ENCODE measurements around the gene GTPBP3.
A peak's percentile ranks its signal among the peaks of the same experiment; 100 is the strongest.

GTPBP3 gene

GRCh38 chr19:17309965-17310461 is 27.3 kb upstream of the GTPBP3 start:
- no peak for DNase-seq

- no peak for DNase-seq
Measured at GRCh38 chr19:17311455-17312188, 25.7 kb upstream of the GTPBP3 start.

- no peak for DNase-seq
Measured at GRCh38 chr19:17312189-17313113, 24.9 kb upstream of the GTPBP3 start.

GRCh38 chr19:17314007-17314593 is 23.3 kb upstream of the GTPBP3 start:
- DNase-seq: no peak

GRCh38 chr19:17318966-17319365 is 18.4 kb upstream of the GTPBP3 start:
- DNase-seq: no peak

- no peak for DNase-seq
Measured at GRCh38 chr19:17319473-17320238, 17.7 kb upstream of the GTPBP3 start.

- DNase-seq: no peak
Measured at GRCh38 chr19:17320435-17320834, 16.9 kb upstream of the GTPBP3 start.

GRCh38 chr19:17321655-17322489 is 15.5 kb upstream of the GTPBP3 start:
- DNase-seq: no peak

- DNase-seq: no peak
Measured at GRCh38 chr19:17322854-17323253, 14.5 kb upstream of the GTPBP3 start.

GRCh38 chr19:17323300-17323963 is 13.9 kb upstream of the GTPBP3 start:
- DNase-seq: no peak

GRCh38 chr19:17323964-17324332 is 13.4 kb upstream of the GTPBP3 start:
- peak; percentile 24 for DNase-seq

GRCh38 chr19:17324357-17325114 is 12.8 kb upstream of the GTPBP3 start:
- no peak for DNase-seq

- DNase-seq: no peak
Measured at GRCh38 chr19:17325133-17325532, 12.2 kb upstream of the GTPBP3 start.

GRCh38 chr19:17325881-17326594 is 11.3 kb upstream of the GTPBP3 start:
- no peak for DNase-seq

- no peak for DNase-seq
Measured at GRCh38 chr19:17326595-17326966, 10.8 kb upstream of the GTPBP3 start.

GRCh38 chr19:17327068-17327653 is 10.2 kb upstream of the GTPBP3 start:
- no peak for DNase-seq

GRCh38 chr19:17327654-17328516 is 9.5 kb upstream of the GTPBP3 start:
- peak; percentile 66 for DNase-seq
